Activated gamma-delta T cell (primary cell): ENCODE results near the gene FAM53C.

Experiments
- DNase-seq: peaks from one replicate; lab custom pipeline; 2025; lab: John Stamatoyannopoulos, UW

The FAM53C gene

GRCh38 chr5:138391859-138392386, 53.9 kb downstream of the FAM53C start:
- DNase-seq: no peak
